Ishikawa (cell line): ENCODE data around the gene TSC22D1.

ENCODE experiments used
- CEBPB ChIP-seq: IDR thresholded peaks from 2 replicates; pipeline ENCODE4 v1.6.1; 2012
- EP300 ChIP-seq: IDR thresholded peaks from 2 replicates; pipeline ENCODE4 v1.6.1; 2012; ENCODE audit warnings: borderline replicate concordance
- FOXM1 ChIP-seq: IDR thresholded peaks from 2 replicates; pipeline ENCODE4 v1.6.1; 2012; ENCODE audit warnings: low read depth, borderline replicate concordance
- MAX ChIP-seq: IDR thresholded peaks from 2 replicates; pipeline ENCODE4 v1.6.1; 2012
- RAD21 ChIP-seq: IDR thresholded peaks from 2 replicates; pipeline ENCODE4 v1.6.1; 2012; ENCODE audit warnings: low read depth
- REST ChIP-seq: IDR thresholded peaks from 2 replicates; pipeline ENCODE4 v1.6.1; 2012; ENCODE audit warnings: low read depth, mild to moderate bottlenecking
- TAF1 ChIP-seq: IDR thresholded peaks from 2 replicates; pipeline ENCODE4 v1.6.1; 2012; ENCODE audit warnings: low read depth, mild to moderate bottlenecking
- TCF12 ChIP-seq: IDR thresholded peaks from 2 replicates; pipeline ENCODE4 v1.6.1; 2012; ENCODE audit warnings: low read depth
- USF1 ChIP-seq: IDR thresholded peaks from 2 replicates; pipeline ENCODE4 v1.6.1; 2012

GRCh38 chr13:44564936-44565335 lies 11.2 kb downstream of the TSC22D1 start:
- TF ChIP-seq MAX, result no peak
- TF ChIP-seq EP300, result no peak
- no peak for TF ChIP-seq TAF1
- no peak for TF ChIP-seq REST
- no peak for TF ChIP-seq RAD21
- no peak for TF ChIP-seq USF1
- no peak for TF ChIP-seq CEBPB
- TF ChIP-seq TCF12, result no peak
- TF ChIP-seq FOXM1, result no peak
